ENCODE data around the gene ATP6V1B1.

- TF ChIP-seq, protein P1, sequence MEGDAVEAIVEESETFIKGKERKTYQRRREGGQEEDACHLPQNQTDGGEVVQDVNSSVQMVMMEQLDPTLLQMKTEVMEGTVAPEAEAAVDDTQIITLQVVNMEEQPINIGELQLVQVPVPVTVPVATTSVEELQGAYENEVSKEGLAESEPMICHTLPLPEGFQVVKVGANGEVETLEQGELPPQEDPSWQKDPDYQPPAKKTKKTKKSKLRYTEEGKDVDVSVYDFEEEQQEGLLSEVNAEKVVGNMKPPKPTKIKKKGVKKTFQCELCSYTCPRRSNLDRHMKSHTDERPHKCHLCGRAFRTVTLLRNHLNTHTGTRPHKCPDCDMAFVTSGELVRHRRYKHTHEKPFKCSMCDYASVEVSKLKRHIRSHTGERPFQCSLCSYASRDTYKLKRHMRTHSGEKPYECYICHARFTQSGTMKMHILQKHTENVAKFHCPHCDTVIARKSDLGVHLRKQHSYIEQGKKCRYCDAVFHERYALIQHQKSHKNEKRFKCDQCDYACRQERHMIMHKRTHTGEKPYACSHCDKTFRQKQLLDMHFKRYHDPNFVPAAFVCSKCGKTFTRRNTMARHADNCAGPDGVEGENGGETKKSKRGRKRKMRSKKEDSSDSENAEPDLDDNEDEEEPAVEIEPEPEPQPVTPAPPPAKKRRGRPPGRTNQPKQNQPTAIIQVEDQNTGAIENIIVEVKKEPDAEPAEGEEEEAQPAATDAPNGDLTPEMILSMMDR (conservative IDR thresholded peaks at IDR 0.05; ENCODE audit: low read length), result no peak
- no peak for TF ChIP-seq EZH2phosphoT487 (IDR thresholded peaks at IDR 0.05; ENCODE audit: borderline replicate concordance)
Observed at GRCh38 chr2:70905443-70906421, 30.0 kb upstream of the ATP6V1B1 start.

Data from Loucy (cell line).